Sigmoid colon (tissue), 7 donors: ENCODE measurements around the gene CSNK1G2. TPM values are rescaled to one million over a fixed set of nuclear protein-coding genes. Genes with fewer than 3 reads are reported as not detected.

Experiments used
- DNase-seq: peaks from one replicate; pipeline ENCODE4 v3.0.0-alpha.2; 2019
- H3K27ac ChIP-seq, 4 donors: fragments of 200-600 bp; sonication (generic); one replicate each; pipeline ENCODE4 v1.5.1; 2016 to 2019; ENCODE audit warnings: mild to moderate bottlenecking in 1 of 4
- H3K27me3 ChIP-seq, 3 donors: fragments of 200-600 bp; sonication (generic); one replicate each; pipeline ENCODE4 v1.5.1; 2019; ENCODE audit warnings: mild to moderate bottlenecking in 1 of 3
- H3K36me3 ChIP-seq, 4 donors: fragments of 200-600 bp; sonication (generic); one replicate each; pipeline ENCODE4 v1.5.1; 2016 to 2019
- H3K4me1 ChIP-seq, 4 donors: fragments of 200-600 bp; sonication (generic); one replicate each; pipeline ENCODE4 v1.5.1; 2017 to 2019
- H3K4me3 ChIP-seq, 4 donors: fragments of 200-600 bp; sonication (generic); one replicate each; pipeline ENCODE4 v1.5.1; 2017 to 2019; ENCODE audit warnings: mild to moderate bottlenecking in 2 of 4, moderate library complexity in 1 of 4
- H3K9me3 ChIP-seq, 4 donors: fragments of 200-600 bp in 3 of 4; sonication (generic) in 3 of 4; one replicate each; pipeline versions ENCODE4 v1.5.1 to v1.6.1; 2013 to 2019
- CTCF ChIP-seq, 4 experiments: fragments of 450-650 bp in 3 of 4; fragments of 200-600 bp in 1 of 4; IDR thresholded peaks; one replicate each; pipeline ENCODE4 v1.5.1; 2016 to 2019; ENCODE audit warnings: antibody characterized with exemption in 4 of 4, mild to moderate bottlenecking in 3 of 4, moderate library complexity in 2 of 4
- EP300 ChIP-seq, 4 donors: sonication (generic); formaldehyde crosslinking; IDR thresholded peaks; one replicate each; pipeline ENCODE4 v1.6.1; 2017; ENCODE audit warnings: antibody characterized with exemption in 4 of 4
- POLR2A ChIP-seq, 2 donors: fragments of 450-650 bp; IDR thresholded peaks; one replicate each; pipeline ENCODE4 v1.6.1; 2016; ENCODE audit warnings: antibody characterized with exemption in 2 of 2, mild to moderate bottlenecking in 2 of 2, moderate library complexity in 2 of 2
- POLR2AphosphoS5 ChIP-seq, 4 donors: sonication (generic); formaldehyde crosslinking; IDR thresholded peaks; one replicate each; pipeline ENCODE4 v1.6.1; 2017; ENCODE audit warnings: antibody characterized with exemption in 4 of 4
- WGBS, 2 donors: extraction: QIAGEN DNeasy Blood & Tissue Kit; methylation state at CpG; one replicate each; pipeline ENCODE4 v1.1.7; 2013; 5-methylcytosine and 5-hydroxymethylcytosine counted together
- intact Hi-C: fragments of 100-400 bp; cut with DNase I; formaldehyde crosslinking; loops from one replicate; pipeline ENCODE4 v1.15.1; 2023
- polyA plus RNA-seq, 3 donors: library from polyadenylated mRNA; stranded (reverse); fragments of 200-250 nt; gene quantifications; one replicate each; pipeline ENCODE4 v1.2.3, GENCODE V29; 2013
- total RNA-seq, 4 donors: library from RNA; depleted of rRNA; stranded (reverse); fragments of >200 nt; gene quantifications; one replicate each; pipeline ENCODE4 v1.1.0, GENCODE V29; 2016
- donor health status: healthy with polysubstance abuse.
- donor health status: Bipolar disorder and iron deficiency.
- donor health status: healthy.

Gene CSNK1G2
- total and polyA plus RNA-seq, 7 donors, result 24.6 to 91.1 (median 35.9) TPM

DNA sequence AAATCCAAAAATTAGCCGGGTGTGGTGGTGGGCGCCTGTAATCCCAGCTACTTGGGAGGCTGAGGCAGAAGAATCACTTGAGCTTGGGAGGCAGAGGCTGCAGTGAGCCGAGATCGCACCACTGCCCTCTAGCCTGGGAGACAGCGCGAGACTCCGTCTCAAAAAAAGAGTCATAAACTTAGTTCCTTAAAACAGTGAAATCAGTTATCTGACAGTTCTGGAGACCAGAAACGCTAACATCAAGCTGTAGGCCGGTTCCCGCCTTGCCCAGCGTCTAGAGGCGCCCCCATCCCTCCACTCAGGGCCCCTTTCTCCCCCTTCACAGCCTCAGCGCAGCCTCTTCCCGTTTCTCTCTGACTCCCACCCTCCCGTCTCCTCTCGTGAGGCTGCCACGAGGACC is 23.8 kb upstream of the CSNK1G2 start:
- intact Hi-C loops, result no loop called here
- whole genome bisulfite sequencing, 2 donors, result 79 to 92% methylated on average over 17 of the region's 17 CpGs

GRCh38 chr19:1917926-1918325 is 23.0 kb upstream of the CSNK1G2 start:
- intact Hi-C loops, result no loop called here
- TF ChIP-seq EP300 (IDR thresholded peaks at IDR 0.05), result no peak
- no peak for TF ChIP-seq POLR2AphosphoS5 (IDR thresholded peaks at IDR 0.05)
- no peak for TF ChIP-seq CTCF (IDR thresholded peaks at IDR 0.05)
- TF ChIP-seq POLR2A (IDR thresholded peaks at IDR 0.05), result no peak
- no peak for DNase-seq
- Histone ChIP-seq H3K4me1 (no peaks in the 10 kb centered on the region), H3K9me3 (no peaks in the 10 kb centered on the region), H3K4me3 (no peak overlapping the region), H3K27me3 (no peaks in the 10 kb centered on the region), H3K36me3 (peaks cover 28 to 62% (median 46%) of the 10 kb centered on the region in 4 donors), H3K27ac (no peak overlapping the region)
- WGBS, 2 donors, result 96% methylated on average over 25 of the region's 25 CpGs

More for the DNA sequence above, 23.8 kb upstream of the CSNK1G2 start:
- no peaks in the 10 kb centered on the region for H3K4me1 ChIP-seq
- H3K9me3 ChIP-seq, result no peaks in the 10 kb centered on the region
- DNase-seq, result no peak
- no peak overlapping the region for H3K27ac ChIP-seq
- no peaks in the 10 kb centered on the region for H3K27me3 ChIP-seq
- TF ChIP-seq POLR2A (IDR thresholded peaks at IDR 0.05) (no peak), POLR2AphosphoS5 (IDR thresholded peaks at IDR 0.05) (no peak), CTCF (IDR thresholded peaks at IDR 0.05) (no peak), EP300 (IDR thresholded peaks at IDR 0.05) (no peak)
- no peak overlapping the region for H3K4me3 ChIP-seq
- H3K36me3 ChIP-seq, result peaks cover 32 to 67% (median 49%) of the 10 kb centered on the region in 4 donors

DNA sequence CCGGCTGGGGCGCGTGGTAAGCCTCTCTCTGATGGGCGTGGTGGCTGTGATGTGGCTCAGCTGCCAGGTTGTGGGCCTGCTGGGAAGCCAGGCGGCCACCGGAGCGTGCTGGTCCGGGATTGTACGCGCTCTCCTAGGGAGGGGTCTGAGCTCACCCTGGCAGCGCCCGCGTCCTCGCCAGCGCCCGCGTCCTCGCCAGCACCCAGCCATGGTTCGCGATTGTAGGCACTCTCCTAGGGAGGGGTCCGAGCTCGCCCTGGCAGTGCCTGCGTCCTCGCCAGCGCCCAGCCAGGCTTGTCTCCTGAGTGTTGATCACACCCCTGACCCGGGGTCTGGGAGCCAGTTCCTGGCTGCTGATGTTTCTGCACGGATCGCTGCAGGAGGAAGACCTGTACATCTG is 22.0 kb upstream of the CSNK1G2 start:
- Histone ChIP-seq H3K27me3 (no peaks in the 10 kb centered on the region), H3K9me3 (no peaks in the 10 kb centered on the region), H3K36me3 (peaks cover 24 to 59% (median 42%) of the 10 kb centered on the region in 4 donors), H3K4me1 (no peaks in the 10 kb centered on the region), H3K4me3 (no peak overlapping the region), H3K27ac (no peak overlapping the region)
- intact Hi-C loops, result no loop called here
- DNase-seq, result no peak
- WGBS, 2 donors, result 95 to 96% methylated on average over 28 of the region's 28 CpGs
- TF ChIP-seq POLR2A (IDR thresholded peaks at IDR 0.05), result no peak
- TF ChIP-seq POLR2AphosphoS5 (IDR thresholded peaks at IDR 0.05), result no peak

- H3K27ac ChIP-seq, result no peak overlapping the region
- no peak overlapping the region for H3K4me3 ChIP-seq
- H3K27me3 ChIP-seq, result no peaks in the 10 kb centered on the region
- intact Hi-C loops, result no loop called here
- no peak for DNase-seq
- H3K9me3 ChIP-seq, result no peaks in the 10 kb centered on the region
- TF ChIP-seq POLR2A (IDR thresholded peaks at IDR 0.05), result no peak
- no peak for TF ChIP-seq POLR2AphosphoS5 (IDR thresholded peaks at IDR 0.05)
- no peak for TF ChIP-seq EP300 (IDR thresholded peaks at IDR 0.05)
- TF ChIP-seq CTCF (IDR thresholded peaks at IDR 0.05), result no peak
- no peaks in the 10 kb centered on the region for H3K4me1 ChIP-seq
- peaks cover 24 to 61% (median 48%) of the 10 kb centered on the region in 4 donors for H3K36me3 ChIP-seq
- WGBS, 2 donors, result 95 to 96% methylated on average over 19 of the region's 19 CpGs
Observed at GRCh38 chr19:1920644-1921043, 20.3 kb upstream of the CSNK1G2 start.

DNA sequence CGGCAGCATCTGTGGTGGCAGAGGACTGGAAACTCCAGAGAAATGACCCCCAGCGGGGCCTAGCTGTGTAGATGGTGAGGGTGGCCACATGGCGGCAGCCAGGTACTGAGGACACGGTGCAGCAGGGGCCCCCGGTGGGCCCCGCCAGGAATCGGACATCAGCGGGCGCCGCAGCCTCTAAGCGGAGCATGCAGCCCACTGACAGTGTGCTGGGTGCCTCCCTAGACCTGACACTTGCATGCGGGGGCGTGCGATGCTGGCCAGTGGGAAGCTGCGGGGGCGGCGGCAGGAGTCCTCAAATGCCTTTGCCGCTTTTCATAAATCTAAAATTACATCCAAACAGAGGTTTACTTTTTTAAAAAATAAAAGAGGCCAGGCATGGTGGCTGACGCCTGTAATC is 19.6 kb upstream of the CSNK1G2 start:
- H3K36me3 ChIP-seq, result peaks cover 24 to 65% (median 48%) of the 10 kb centered on the region in 4 donors
- intact Hi-C loops, result no loop called here
- no peak for DNase-seq
- H3K27ac ChIP-seq, result no peak overlapping the region
- no peaks in the 10 kb centered on the region for H3K4me1 ChIP-seq
- H3K9me3 ChIP-seq, result no peaks in the 10 kb centered on the region
- no peak overlapping the region for H3K4me3 ChIP-seq
- 95 to 98% methylated on average over 19 of the region's 19 CpGs for WGBS, 2 donors
- H3K27me3 ChIP-seq, result no peaks in the 10 kb centered on the region
- no peak for TF ChIP-seq CTCF (IDR thresholded peaks at IDR 0.05)
- TF ChIP-seq POLR2AphosphoS5 (IDR thresholded peaks at IDR 0.05), result no peak
- TF ChIP-seq POLR2A (IDR thresholded peaks at IDR 0.05), result no peak
- no peak for TF ChIP-seq EP300 (IDR thresholded peaks at IDR 0.05)
